ENCODE results near the gene SOX6.
"Not testable (repeated sequence)": the region's sequence is repeated elsewhere in the genome, so short reads cannot be mapped to it uniquely, and the experiment has no call there.

SOX6 gene

GRCh38 chr11:16395601-16396000 is 39.3 kb upstream of the SOX6 start:
- ChIA-PET CTCF (interaction anchor here (0.6 kb wide), 1 partner anchor 276 kb away, joined by 3 read pairs; no protein-coding TSS in a partner anchor), POLR2A (ENCODE audit: low non-redundant PET) (no interaction called here)
- TF ChIP-seq, protein P1, sequence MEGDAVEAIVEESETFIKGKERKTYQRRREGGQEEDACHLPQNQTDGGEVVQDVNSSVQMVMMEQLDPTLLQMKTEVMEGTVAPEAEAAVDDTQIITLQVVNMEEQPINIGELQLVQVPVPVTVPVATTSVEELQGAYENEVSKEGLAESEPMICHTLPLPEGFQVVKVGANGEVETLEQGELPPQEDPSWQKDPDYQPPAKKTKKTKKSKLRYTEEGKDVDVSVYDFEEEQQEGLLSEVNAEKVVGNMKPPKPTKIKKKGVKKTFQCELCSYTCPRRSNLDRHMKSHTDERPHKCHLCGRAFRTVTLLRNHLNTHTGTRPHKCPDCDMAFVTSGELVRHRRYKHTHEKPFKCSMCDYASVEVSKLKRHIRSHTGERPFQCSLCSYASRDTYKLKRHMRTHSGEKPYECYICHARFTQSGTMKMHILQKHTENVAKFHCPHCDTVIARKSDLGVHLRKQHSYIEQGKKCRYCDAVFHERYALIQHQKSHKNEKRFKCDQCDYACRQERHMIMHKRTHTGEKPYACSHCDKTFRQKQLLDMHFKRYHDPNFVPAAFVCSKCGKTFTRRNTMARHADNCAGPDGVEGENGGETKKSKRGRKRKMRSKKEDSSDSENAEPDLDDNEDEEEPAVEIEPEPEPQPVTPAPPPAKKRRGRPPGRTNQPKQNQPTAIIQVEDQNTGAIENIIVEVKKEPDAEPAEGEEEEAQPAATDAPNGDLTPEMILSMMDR (conservative IDR thresholded peaks at IDR 0.05; ENCODE audit: low read depth): no peak
- H3K27ac ChIP-seq: no peak overlapping the region
- no peak for DNase-seq (ENCODE audit: low spot score)

DNA sequence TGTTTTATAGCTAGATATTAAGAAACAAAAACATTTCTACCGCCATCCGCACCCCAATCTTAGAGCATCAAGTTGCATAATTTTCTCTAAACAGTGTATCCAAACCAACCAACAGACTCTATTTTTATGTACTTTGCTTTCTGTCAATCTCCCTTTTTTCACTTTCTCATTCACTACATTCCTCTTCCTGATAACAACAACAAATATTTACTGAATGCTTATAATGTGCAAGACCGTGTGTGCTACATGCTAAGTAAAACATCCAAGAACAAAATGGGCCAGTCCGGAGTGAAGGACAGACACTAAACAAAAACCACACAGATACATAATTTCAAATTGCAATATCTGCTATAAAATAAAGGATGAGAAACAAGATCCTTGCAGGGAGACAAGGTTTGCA is 38.6 kb upstream of the SOX6 start:
- POLR2A ChIA-PET (ENCODE audit: low non-redundant PET): no interaction called here
- H3K27ac ChIP-seq: no peak overlapping the region
- no peak for DNase-seq (ENCODE audit: low spot score)
- TF ChIP-seq, protein P1 (conservative IDR thresholded peaks at IDR 0.05; ENCODE audit: low read depth): no peak
- CTCF ChIA-PET: no interaction called here

DNA sequence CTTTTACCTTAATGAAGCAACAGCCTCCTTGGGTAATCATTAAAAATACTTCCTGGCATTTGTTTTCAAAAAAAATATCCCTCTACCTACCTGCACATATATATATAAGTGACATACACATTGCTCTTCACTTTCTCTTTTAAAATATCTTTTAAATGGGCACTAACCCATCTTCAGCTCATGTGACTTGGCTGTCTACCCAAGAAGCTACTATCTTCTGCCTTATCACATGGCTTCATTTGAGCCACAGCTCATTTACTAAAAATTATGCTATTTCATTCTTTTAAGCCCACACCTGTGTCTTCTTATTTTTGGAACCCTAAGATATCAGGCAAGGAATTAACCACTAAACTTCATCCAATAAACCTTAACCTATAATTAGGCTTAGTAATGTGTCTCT is 37.0 kb upstream of the SOX6 start:
- CTCF ChIA-PET: no interaction called here

DNA sequence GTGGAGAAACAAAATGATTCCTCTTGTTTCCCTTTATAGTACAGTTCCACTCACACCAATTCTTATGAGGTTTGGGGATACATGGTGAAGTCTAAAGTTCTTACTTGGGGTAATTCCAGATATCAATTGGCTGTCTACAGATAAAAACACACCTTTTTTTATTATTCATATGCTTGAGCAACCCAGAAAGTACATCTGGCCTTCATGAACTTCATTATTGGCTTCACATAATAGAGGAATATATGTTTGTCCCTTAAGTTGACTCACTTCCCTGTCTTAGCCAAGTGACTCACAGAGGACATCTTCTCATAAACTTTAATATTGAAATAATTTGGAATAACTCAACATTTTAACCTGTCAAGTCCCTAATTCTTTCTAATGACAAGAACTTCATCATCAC is 36.3 kb upstream of the SOX6 start:
- TF ChIP-seq, protein P1 (conservative IDR thresholded peaks at IDR 0.05; ENCODE audit: low read depth): no peak
- ChIA-PET POLR2A (ENCODE audit: low non-redundant PET) (no interaction called here), CTCF (no interaction called here)
- no peak overlapping the region for H3K27ac ChIP-seq
- no peak for DNase-seq (ENCODE audit: low spot score)

More for the DNA sequence above, 37.0 kb upstream of the SOX6 start:
- H3K27ac ChIP-seq: no peak overlapping the region
- no peak for DNase-seq (ENCODE audit: low spot score)
- POLR2A ChIA-PET (ENCODE audit: low non-redundant PET): no interaction called here
- TF ChIP-seq, protein P1 (conservative IDR thresholded peaks at IDR 0.05; ENCODE audit: low read depth): no peak

- H3K27ac ChIP-seq; DNase-seq (ENCODE audit: low spot score); CTCF ChIA-PET; POLR2A ChIA-PET (ENCODE audit: low non-redundant PET): not testable (repeated sequence)
Measured at GRCh38 chr11:16390826-16391225, 34.5 kb upstream of the SOX6 start.

DNA sequence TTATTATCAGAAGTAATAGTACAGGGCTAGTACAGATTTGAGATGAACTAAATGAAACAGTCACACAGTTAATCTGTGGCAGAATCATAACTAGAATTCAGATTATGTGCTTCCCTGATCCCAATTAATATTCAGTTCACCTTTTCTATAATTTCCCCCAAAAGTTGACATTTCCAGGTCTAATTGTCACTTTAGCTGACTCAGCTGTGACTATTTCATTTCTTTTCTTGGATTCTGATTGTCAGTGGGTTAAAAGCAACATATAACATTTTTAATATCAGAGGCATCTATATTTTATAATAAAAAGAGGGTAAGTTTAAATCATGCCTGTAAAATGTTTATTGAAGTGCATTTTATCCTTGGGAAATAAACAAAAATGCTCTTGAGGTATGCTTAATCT is 28.8 kb upstream of the SOX6 start:
- no peak for DNase-seq (ENCODE audit: low spot score)
- TF ChIP-seq, protein P1 (conservative IDR thresholded peaks at IDR 0.05; ENCODE audit: low read depth): no peak
- ChIA-PET CTCF (interaction anchor here (0.6 kb wide), 1 partner anchor 274 kb away, joined by 3 read pairs; no protein-coding TSS in a partner anchor), POLR2A (ENCODE audit: low non-redundant PET) (no interaction called here)
- H3K27ac ChIP-seq: no peak overlapping the region

DNA sequence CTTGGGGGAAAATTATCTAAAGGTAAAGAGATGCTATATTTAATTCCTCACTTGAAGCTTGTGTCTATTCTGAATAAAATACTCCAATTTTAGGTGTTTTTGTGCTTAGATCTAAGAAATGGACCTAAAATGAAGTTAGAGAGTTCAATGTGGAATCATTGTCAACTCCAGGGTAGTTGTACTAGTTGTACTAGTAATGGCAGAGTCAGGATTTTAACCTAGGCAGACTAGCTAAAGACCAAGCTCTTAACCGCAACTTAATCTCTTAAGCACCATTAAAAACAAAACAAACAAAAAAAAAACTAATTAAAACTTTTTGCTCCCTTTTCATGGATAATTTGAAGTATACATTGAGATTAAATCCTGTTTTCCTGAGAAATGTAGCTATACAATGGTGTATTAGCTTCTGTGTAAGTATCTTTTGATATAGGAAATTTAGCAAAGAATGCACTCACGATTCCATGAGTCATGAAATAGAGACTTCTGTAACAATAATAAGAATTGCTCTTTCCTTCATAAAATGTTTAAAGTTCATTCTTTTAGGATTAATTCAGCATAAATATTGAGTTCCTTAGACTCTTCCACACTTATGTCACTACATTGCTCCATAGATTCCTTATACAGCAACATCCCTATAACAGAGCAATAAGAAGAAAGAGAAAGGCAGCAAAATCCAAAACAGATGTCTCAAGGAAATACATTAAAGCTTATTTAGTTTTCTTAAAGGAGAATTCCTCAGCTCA is 26.5 kb upstream of the SOX6 start:
- DNase-seq (ENCODE audit: low spot score): no peak
- H3K27ac ChIP-seq: no peak overlapping the region
- POLR2A ChIA-PET (ENCODE audit: low non-redundant PET): no interaction called here
- CTCF ChIA-PET: interaction anchor here (0.7 kb wide), 1 partner anchor 55 kb away, joined by 3 read pairs; no protein-coding TSS in a partner anchor
- TF ChIP-seq, protein P1 (conservative IDR thresholded peaks at IDR 0.05; ENCODE audit: low read depth): no peak
